Measurements from ENCODE around the gene TRIM7.
A peak's percentile ranks its signal among the peaks of the same experiment; 100 is the strongest.
"Not testable (repeated sequence)": the region's sequence is repeated elsewhere in the genome, so short reads cannot be mapped to it uniquely, and the experiment has no call there.

The TRIM7 gene

DNA sequence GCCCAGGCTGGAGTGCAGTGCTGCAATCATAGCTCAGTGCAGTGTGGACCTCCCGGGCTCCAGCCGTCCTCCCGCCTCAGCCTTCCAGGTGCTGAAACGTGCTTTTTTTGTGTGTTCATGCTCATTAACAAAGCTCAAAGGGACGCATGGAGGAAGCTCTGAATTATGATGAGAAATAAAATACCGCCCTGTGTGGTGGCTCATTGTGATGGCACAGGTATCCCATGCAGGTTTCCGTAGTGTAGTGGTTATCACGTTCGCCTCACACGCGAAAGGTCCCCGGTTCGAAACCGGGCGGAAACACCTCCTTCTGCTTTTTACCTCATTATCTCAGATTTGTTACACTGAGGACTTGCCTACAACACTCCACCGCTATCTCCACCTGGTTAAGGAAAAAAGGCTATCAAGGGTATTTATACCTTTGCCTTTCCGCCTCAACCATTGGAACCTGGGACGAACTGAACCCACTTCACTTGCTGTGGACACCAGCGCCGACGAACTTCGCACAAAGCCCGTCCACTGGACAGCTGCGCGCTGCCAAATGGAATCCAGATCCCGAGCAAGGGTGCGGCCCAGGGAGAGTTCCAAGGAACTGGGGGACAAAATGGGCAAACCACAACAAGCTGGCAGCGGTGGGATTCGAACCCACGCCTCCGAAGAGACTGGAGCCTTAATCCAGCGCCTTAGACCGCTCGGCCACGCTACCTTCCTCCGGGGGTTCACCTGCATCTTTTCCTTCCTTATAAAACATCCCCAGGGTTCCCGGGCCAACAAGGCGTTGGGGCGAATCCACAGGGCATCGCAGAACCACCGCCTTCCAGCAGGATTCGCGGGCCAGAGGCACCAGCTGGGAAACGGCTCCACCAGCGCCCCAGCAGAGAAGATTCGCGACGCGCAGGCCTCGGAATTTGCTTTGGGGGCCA, 31.3 kb downstream of the TRIM7 start:
- FAIRE-seq (peak; percentile 70), DNase-seq (ENCODE audit: insufficient read length) (no peak)
- TF ChIP-seq TAF1 (IDR thresholded peaks at IDR 0.05; ENCODE audit: borderline replicate concordance, low read depth, low read length) (no peak), POLR2A (IDR thresholded peaks at IDR 0.05; ENCODE audit: low read depth, low read length) (no peak), POLR2AphosphoS5 (IDR thresholded peaks at IDR 0.05; ENCODE audit: low read depth, low read length) (no peak)

DNA sequence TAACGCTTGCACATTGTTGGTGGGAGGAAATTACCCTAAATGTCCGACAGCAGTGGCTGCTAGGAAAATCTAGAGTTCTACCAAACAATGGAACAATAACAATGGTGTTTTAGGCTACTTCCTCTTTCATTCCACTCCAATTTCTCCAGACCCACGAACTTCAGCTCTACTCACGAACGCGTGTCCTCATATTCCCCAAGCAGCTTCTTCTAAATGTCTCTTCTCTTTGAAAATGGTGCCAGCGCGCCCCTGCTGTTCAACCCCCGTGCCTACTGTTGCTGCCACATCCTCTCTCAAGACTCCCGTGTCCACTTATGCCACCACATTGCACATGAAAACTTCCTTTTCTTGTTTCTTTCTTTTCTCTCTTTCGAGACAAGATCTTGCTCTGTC, 32.0 kb downstream of the TRIM7 start:
- no peak for FAIRE-seq
- no peak for DNase-seq (ENCODE audit: insufficient read length)
- TF ChIP-seq POLR2A (IDR thresholded peaks at IDR 0.05; ENCODE audit: low read depth, low read length): no peak
- TF ChIP-seq TAF1 (IDR thresholded peaks at IDR 0.05; ENCODE audit: borderline replicate concordance, low read depth, low read length): 0 out of 2 replicates have a peak, but pooled peaks have one; percentile 34
- no peak for TF ChIP-seq POLR2AphosphoS5 (IDR thresholded peaks at IDR 0.05; ENCODE audit: low read depth, low read length)

DNA sequence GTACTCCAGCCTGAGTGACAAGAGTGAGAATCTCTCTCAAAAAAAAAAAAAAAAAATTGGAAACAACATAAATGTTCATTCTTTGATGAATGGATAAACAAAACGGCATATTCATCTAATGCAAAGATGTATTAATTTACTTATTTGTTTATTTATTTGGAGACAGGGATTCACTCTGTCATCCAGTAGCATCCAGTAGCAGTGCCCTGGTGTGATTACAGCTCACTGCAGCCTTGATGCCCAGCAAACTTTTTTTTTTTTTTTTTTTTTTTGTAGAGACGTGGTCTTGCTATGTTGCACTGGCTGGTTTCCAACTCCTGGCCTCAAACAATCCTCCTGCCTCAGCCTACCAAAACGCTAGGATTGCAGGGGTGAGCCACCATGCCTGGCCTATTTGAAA, 33.2 kb downstream of the TRIM7 start:
- no peak for TF ChIP-seq POLR2AphosphoS5 (IDR thresholded peaks at IDR 0.05; ENCODE audit: low read depth, low read length)
- TF ChIP-seq POLR2A (IDR thresholded peaks at IDR 0.05; ENCODE audit: low read depth, low read length): no peak
- TF ChIP-seq TAF1 (IDR thresholded peaks at IDR 0.05; ENCODE audit: borderline replicate concordance, low read depth, low read length): no peak
- DNase-seq (ENCODE audit: insufficient read length) (no peak), FAIRE-seq (no peak)

DNA sequence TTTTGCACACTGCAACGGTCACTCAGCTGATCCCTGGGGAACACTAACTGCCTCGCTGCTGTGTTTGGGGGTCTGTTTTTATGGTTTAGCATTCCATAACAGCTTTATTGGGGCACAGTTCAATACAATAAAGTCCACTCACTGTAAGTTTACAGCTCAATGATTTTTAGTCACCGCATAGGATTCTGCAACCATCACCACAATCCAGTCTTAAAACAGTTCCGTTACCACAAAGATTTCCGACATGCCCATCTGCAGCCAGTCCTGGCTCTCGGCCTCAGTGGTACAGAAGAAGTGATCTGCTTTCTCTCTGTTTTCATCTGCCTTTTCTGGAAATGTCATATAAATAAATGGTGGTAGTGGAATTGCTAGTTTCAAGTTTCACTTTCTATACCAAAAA, 34.0 kb downstream of the TRIM7 start:
- no peak for DNase-seq (ENCODE audit: insufficient read length)
- FAIRE-seq: no peak
- TF ChIP-seq POLR2AphosphoS5 (IDR thresholded peaks at IDR 0.05; ENCODE audit: low read depth, low read length) (no peak), POLR2A (IDR thresholded peaks at IDR 0.05; ENCODE audit: low read depth, low read length) (no peak), TAF1 (IDR thresholded peaks at IDR 0.05; ENCODE audit: borderline replicate concordance, low read depth, low read length) (no peak)

DNA sequence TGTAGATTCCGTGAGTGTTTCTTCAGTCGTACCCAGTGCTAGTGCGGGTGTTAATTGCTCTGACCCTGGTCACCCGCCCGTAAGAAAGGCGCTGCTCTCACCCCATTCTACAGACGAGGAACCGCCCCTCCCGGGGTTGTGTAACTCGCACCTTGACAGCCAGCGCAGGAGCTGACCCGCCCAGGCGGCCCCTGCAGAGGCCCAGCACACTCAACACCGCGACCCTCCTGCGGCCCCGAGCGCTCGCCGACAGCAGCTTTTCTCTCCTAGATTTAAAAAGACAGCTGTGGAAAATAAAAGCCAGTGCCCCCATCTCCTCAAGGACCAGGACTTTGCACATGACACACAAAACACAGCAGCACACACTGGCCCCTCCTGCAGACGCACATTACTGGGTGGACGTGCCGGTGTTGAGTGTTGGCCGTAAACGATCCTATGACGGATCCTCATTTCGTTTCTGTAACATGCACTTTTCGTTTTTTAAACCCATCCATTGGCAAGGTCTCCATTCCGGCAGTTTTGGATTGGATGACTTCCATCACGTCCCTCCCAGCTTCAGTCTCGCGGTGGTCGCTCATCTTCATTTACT, 34.7 kb downstream of the TRIM7 start:
- no peak for FAIRE-seq

DNA sequence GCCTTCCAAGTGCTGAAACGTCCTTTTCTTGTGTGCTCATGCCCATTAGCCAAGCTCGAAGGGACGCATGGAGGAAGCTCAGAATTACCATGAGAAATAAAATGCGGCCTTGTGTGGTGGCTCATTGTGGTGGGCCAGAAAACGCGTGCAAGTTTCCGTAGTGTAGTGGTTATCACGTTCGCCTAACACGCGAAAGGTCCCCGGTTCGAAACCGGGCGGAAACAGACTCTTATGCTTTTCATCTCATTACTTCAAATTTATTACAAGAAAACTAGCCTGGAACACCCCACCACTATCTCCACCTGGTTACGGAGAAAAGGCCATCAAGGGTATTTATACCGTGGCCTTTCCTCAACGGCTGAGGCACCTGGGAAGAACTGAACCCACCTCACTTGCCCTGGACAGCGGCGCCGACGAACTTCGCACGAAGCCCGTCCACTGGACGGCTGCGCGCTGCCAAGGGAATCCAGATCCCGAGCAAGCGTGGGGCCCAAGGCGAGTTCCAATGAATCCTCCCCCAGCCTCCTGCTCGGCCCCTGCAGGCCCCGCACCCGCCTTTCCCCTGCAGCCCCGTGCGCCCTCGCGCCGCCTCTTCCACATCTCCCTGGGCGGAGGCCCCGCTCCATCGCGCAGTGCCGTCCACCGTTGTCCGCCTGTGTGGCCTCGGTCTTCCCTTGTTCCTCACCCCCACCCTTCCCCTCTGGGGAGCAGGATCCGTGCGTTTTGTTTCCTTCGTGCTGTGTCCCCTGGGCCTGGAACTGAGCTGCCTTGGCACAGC, 35.3 kb downstream of the TRIM7 start:
- DNase-seq (ENCODE audit: insufficient read length): not testable (repeated sequence)
- peak; percentile 95 for FAIRE-seq

More for the DNA sequence above, 34.7 kb downstream of the TRIM7 start:
- TF ChIP-seq POLR2A (IDR thresholded peaks at IDR 0.05; ENCODE audit: low read depth, low read length) (no peak), TAF1 (IDR thresholded peaks at IDR 0.05; ENCODE audit: borderline replicate concordance, low read depth, low read length) (no peak), POLR2AphosphoS5 (IDR thresholded peaks at IDR 0.05; ENCODE audit: low read depth, low read length) (no peak)
- no peak for DNase-seq (ENCODE audit: insufficient read length)

DNA sequence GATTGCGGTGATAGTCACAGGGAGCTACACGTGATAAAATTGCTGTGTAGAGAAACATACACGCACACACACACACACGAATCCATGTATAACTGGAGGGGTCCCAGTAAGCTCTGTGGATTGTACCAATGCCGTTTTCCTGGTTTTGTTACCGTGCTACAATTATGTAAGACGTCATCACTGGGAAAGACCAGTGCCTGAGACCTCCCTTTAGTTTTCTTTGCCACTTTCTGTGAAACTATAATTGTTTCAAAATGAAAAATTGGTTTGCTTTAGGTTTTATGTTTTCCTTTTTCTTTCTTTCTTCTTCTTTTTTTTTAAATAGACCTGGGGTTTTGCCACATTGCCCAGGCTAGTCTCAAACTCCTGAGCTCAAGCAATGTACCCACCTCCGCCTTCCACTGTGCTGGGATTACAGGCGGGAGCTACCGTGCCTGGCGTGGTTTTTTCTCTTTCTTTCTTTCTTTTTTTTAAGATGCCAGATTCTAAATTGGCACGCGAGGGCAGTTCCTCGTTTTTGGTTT, 36.3 kb downstream of the TRIM7 start:
- TF ChIP-seq POLR2AphosphoS5 (IDR thresholded peaks at IDR 0.05; ENCODE audit: low read depth, low read length) (no peak), TAF1 (IDR thresholded peaks at IDR 0.05; ENCODE audit: borderline replicate concordance, low read depth, low read length) (no peak), POLR2A (IDR thresholded peaks at IDR 0.05; ENCODE audit: low read depth, low read length) (no peak)

DNA sequence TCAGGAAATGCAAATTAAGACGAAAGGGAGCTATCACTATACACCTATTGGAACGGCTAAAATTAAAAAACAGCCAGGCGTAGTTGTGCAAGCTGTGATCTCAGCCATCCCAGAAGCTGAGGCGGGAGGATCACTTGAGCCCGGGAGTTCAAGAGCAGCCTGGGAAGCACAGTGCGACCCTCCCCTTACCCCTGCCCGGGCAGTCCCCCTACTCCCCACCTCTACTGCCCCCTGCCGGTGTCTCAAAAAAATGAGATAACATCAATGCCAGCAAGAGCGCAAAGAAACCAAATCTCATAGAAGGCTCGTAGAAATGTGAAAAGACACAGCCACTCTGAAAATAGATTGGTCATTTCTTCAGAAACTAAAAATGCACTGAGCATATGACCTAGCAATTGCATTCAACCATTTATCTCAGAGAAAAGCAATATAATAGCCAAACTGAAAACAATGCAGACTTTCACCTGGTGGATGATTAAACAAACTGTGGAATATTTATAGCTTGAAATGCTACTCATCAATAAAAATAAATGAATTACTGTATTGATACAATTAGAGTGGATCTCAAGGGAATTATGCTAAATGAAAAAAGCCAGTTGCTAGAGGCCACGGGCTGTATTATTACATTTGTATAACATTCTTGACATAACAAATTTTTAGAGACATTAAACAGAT, 37.0 kb downstream of the TRIM7 start:
- FAIRE-seq (no peak), DNase-seq (ENCODE audit: insufficient read length) (no peak)
- no peak for TF ChIP-seq POLR2A (IDR thresholded peaks at IDR 0.05; ENCODE audit: low read depth, low read length)
- no peak for TF ChIP-seq TAF1 (IDR thresholded peaks at IDR 0.05; ENCODE audit: borderline replicate concordance, low read depth, low read length)

More for the DNA sequence above, 36.3 kb downstream of the TRIM7 start:
- no peak for FAIRE-seq
- no peak for DNase-seq (ENCODE audit: insufficient read length)

DNA sequence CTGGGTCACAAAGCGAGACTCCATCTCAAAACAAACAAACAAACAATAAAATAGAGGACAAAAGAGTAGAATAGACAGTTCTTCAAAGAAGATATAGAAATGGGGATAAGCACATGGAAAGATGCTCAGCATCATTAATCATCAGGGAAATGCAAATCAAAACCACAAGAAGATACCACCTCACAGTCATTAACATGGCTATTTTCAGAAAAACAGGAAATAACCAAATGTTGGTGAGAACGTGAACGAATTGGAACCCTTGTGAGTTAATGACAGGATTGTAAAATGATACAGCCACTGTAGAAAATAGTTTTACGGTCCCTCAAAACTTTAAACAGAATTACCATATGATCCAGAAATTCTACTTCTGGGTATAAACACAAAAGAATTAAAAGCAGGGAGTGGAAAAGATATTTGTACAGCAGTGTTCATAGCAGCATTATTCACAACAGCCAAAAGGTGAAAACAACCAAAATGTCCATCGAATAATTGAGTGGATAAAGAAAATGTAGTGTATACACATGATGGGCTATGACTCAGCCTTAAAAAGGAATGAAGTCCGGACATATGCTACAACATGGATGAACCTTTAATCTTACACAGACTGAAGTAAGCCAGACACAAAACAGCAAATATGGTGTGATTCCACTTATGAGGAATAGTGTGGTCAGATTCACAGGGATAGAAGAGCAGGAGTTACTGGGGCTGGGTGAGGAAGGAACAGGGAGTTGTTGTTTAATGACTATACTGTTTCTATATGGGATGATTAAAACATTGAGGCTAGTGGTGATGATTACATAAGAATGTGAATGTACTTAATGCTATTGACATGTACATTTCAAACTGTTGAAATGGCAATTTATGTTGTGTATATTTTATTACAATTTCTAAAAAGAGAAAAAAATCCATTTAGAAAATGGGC, 37.9 kb downstream of the TRIM7 start:
- FAIRE-seq: no peak
- no peak for DNase-seq (ENCODE audit: insufficient read length)

More for the DNA sequence above, 37.9 kb downstream of the TRIM7 start:
- TF ChIP-seq TAF1 (IDR thresholded peaks at IDR 0.05; ENCODE audit: borderline replicate concordance, low read depth, low read length): no peak
- no peak for TF ChIP-seq POLR2AphosphoS5 (IDR thresholded peaks at IDR 0.05; ENCODE audit: low read depth, low read length)
- no peak for TF ChIP-seq POLR2A (IDR thresholded peaks at IDR 0.05; ENCODE audit: low read depth, low read length)
